ENCODE results near the gene SLIT1.

GRCh38 chr10:97074256-97075145 lies 111.3 kb downstream of the SLIT1 start:
- TF ChIP-seq LEF1 (IDR thresholded peaks at IDR 0.05; ENCODE audit: borderline replicate concordance) (no peak), HDGF (IDR thresholded peaks at IDR 0.05; ENCODE audit: borderline replicate concordance) (no peak), ZNF384 (IDR thresholded peaks at IDR 0.05) (no peak), FOXK2 (IDR thresholded peaks at IDR 0.05) (no peak), BHLHE40 (IDR thresholded peaks at IDR 0.05; ENCODE audit: borderline replicate concordance) (no peak), NFRKB (IDR thresholded peaks at IDR 0.05) (no peak), TARDBP (IDR thresholded peaks at IDR 0.05) (no peak), ELF4 (IDR thresholded peaks at IDR 0.05) (no peak), L3MBTL2 (conservative IDR thresholded peaks at IDR 0.05) (no peak), SUZ12 (IDR thresholded peaks at IDR 0.05) (no peak), FOXA1 (IDR thresholded peaks at IDR 0.05) (no peak), FOXM1 (IDR thresholded peaks at IDR 0.05; ENCODE audit: borderline replicate concordance) (no peak)
